Esophagus muscularis mucosa (tissue), 4 donors: ENCODE measurements around the gene HADHA. TPM values are rescaled to one million over a fixed set of nuclear protein-coding genes. Genes with fewer than 3 reads are reported as not detected.

ENCODE experiments used
- DNase-seq: peaks from one replicate; pipeline ENCODE4 v3.0.0-alpha.2; 2017; ENCODE audit errors: extremely low spot score
- H3K27ac ChIP-seq, 4 donors: fragments of 200-600 bp; sonication (generic); replicated peaks in 1 of 4; 1 replicate in 3 of 4; 2 replicates in 1 of 4; pipeline ENCODE4 v1.5.1; 2016 to 2019; ENCODE audit warnings: mild to moderate bottlenecking in 1 of 4
- H3K27me3 ChIP-seq, 4 donors: fragments of 200-600 bp; sonication (generic); one replicate each; pipeline versions ENCODE4 v1.5.1 to v1.6.0; 2016 to 2019
- H3K36me3 ChIP-seq, 4 donors: fragments of 200-600 bp; sonication (generic); one replicate each; pipeline ENCODE4 v1.5.1; 2016 to 2019
- H3K4me1 ChIP-seq, 4 donors: fragments of 200-600 bp; sonication (generic); one replicate each; pipeline ENCODE4 v1.5.1; 2016 to 2019
- H3K4me3 ChIP-seq, 4 donors: fragments of 200-600 bp; sonication (generic); 1 replicate in 2 of 4; 2 replicates in 2 of 4; pipeline ENCODE4 v1.5.1; 2016 to 2019; ENCODE audit warnings: mild to moderate bottlenecking in 4 of 4, moderate library complexity in 1 of 4
- H3K9me3 ChIP-seq, 4 donors: fragments of 200-600 bp; sonication (generic); 1 replicate in 3 of 4; 2 replicates in 1 of 4; pipeline ENCODE4 v1.5.1; 2016 to 2019
- CTCF ChIP-seq, 3 experiments: fragments of 200-600 bp in 2 of 3; fragments of 450-650 bp in 1 of 3; sonication (generic) in 2 of 3; IDR thresholded peaks; one replicate each; pipeline ENCODE4 v1.5.1; 2017 to 2019; ENCODE audit warnings: antibody characterized with exemption in 3 of 3, mild to moderate bottlenecking in 2 of 3, moderate library complexity in 1 of 3
- EP300 ChIP-seq: sonication (generic); formaldehyde crosslinking; IDR thresholded peaks from one replicate; pipeline ENCODE4 v1.6.1; 2017; ENCODE audit warnings: antibody characterized with exemption
- POLR2A ChIP-seq: fragments of 450-650 bp; IDR thresholded peaks from one replicate; pipeline ENCODE4 v1.6.1; 2017; ENCODE audit warnings: antibody characterized with exemption, moderate library complexity, mild to moderate bottlenecking, low read depth
- POLR2AphosphoS5 ChIP-seq, 2 donors: sonication (generic); formaldehyde crosslinking; IDR thresholded peaks; one replicate each; pipeline ENCODE4 v1.6.1; 2017; ENCODE audit warnings: antibody characterized with exemption in 2 of 2
- WGBS: methylation state at CpG from one replicate; pipeline ENCODE4 v1.1.5; 2018; 5-methylcytosine and 5-hydroxymethylcytosine counted together
- intact Hi-C: fragments of 100-400 bp; cut with DNase I; formaldehyde crosslinking; loops from one replicate; pipeline ENCODE4 v1.15.1; 2023
- total RNA-seq, 4 donors: library from RNA; depleted of rRNA; stranded (reverse); fragments of >200 nt; gene quantifications; one replicate each; pipeline versions ENCODE4 v1.1.0 to v1.2.1, GENCODE V29; 2016

Gene HADHA
- total RNA-seq, 4 donors from 2014 or later, result 155 to 266 (median 175) TPM

- Histone ChIP-seq H3K27me3 (no peaks in the 10 kb centered on the region), H3K27ac (peak overlapping the region in 1 of 4 donors; percentile 47), H3K36me3 (peaks cover 27 to 51% (median 46%) of the 10 kb centered on the region in 4 donors), H3K4me3 (no peak overlapping the region), H3K4me1 (peaks cover 0 to 31% (median 19%) of the 10 kb centered on the region in 4 donors), H3K9me3 (no peaks in the 10 kb centered on the region)
- TF ChIP-seq POLR2A (no peak), POLR2AphosphoS5 (IDR thresholded peaks at IDR 0.05) (no peak), EP300 (no peak), CTCF (IDR thresholded peaks at IDR 0.05) (no peak)
- DNase-seq, result no peak
- intact Hi-C loops, result no loop called here
- 91% methylated on average over 4 of the region's 4 CpGs for WGBS
These were observed 55.3 kb downstream of the HADHA start for GRCh38 chr2:26189123-26189522.

GRCh38 chr2:26187537-26188104 is 56.8 kb downstream of the HADHA start:
- intact Hi-C loops, result no loop called here
- Histone ChIP-seq H3K36me3 (peaks cover 12 to 36% (median 31%) of the 10 kb centered on the region in 4 donors), H3K27ac (no peak overlapping the region), H3K9me3 (no peaks in the 10 kb centered on the region), H3K27me3 (no peaks in the 10 kb centered on the region), H3K4me3 (no peak overlapping the region), H3K4me1 (peaks cover 0 to 35% (median 22%) of the 10 kb centered on the region in 4 donors)
- DNase-seq, result no peak
- WGBS, result 99% methylated on average over 8 of the region's 16 CpGs
- TF ChIP-seq POLR2A (no peak), POLR2AphosphoS5 (IDR thresholded peaks at IDR 0.05) (no peak), CTCF (IDR thresholded peaks at IDR 0.05) (no peak), EP300 (no peak)

- no peak for DNase-seq
- H3K36me3 ChIP-seq, result peaks cover 7 to 31% (median 25%) of the 10 kb centered on the region in 4 donors
- no peak overlapping the region for H3K4me3 ChIP-seq
- no peaks in the 10 kb centered on the region for H3K9me3 ChIP-seq
- TF ChIP-seq CTCF (IDR thresholded peaks at IDR 0.05) (no peak), POLR2AphosphoS5 (IDR thresholded peaks at IDR 0.05) (no peak), POLR2A (no peak), EP300 (no peak)
- intact Hi-C loops, result no loop called here
- WGBS, result 95% methylated on average over 15 of the region's 15 CpGs
- H3K27me3 ChIP-seq, result no peaks in the 10 kb centered on the region
- H3K4me1 ChIP-seq, result peaks cover 0 to 35% (median 22%) of the 10 kb centered on the region in 4 donors
- no peak overlapping the region for H3K27ac ChIP-seq
These were observed 57.3 kb downstream of the HADHA start for GRCh38 chr2:26187114-26187513.

GRCh38 chr2:26185954-26186770 is 58.3 kb downstream of the HADHA start:
- peaks cover 0 to 35% (median 22%) of the 10 kb centered on the region in 4 donors for H3K4me1 ChIP-seq
- TF ChIP-seq POLR2AphosphoS5 (IDR thresholded peaks at IDR 0.05) (no peak), EP300 (no peak), POLR2A (no peak), CTCF (IDR thresholded peaks at IDR 0.05) (no peak)
- peaks cover 5 to 21% (median 16%) of the 10 kb centered on the region in 4 donors for H3K36me3 ChIP-seq
- H3K4me3 ChIP-seq, result peak overlapping the region in 3 of 4 donors; percentile 71 to 77 (median 72)
- DNase-seq, result no peak
- H3K9me3 ChIP-seq, result no peaks in the 10 kb centered on the region
- H3K27me3 ChIP-seq, result no peaks in the 10 kb centered on the region
- WGBS, result 92% methylated on average over 12 of the region's 16 CpGs
- intact Hi-C loops, result no loop called here
- peak overlapping the region in 2 of 4 donors; percentile 79 to 82 for H3K27ac ChIP-seq
